ENCODE results near the gene MEOX2. TPM values are rescaled to one million over a fixed set of nuclear protein-coding genes. Genes with fewer than 3 reads are reported as not detected.

The MEOX2 gene
- total RNA-seq, 1 experiment from 2014 or later = not detected

- Histone ChIP-seq H3K56ac (ENCODE audit: insufficient read length, low read depth, low read length) (no peak overlapping the region), H2BK12ac (ENCODE audit: insufficient read length, low read depth, low read length) (no peak overlapping the region), H3K4me1 (ENCODE audit: insufficient read depth, low read length) (no peaks in the 10 kb centered on the region), H4K91ac (ENCODE audit: insufficient read length, low read depth, low read length) (no peak overlapping the region), H3K9me3 (ENCODE audit: control insufficient read depth, low read depth, low read length) (no peaks in the 10 kb centered on the region), H3K9ac (ENCODE audit: extremely low read depth, insufficient read length, low read length) (no peak overlapping the region), H3K23me2 (ENCODE audit: insufficient read length, low read depth, low read length, poor library complexity, severe bottlenecking) (no peaks in the 10 kb centered on the region), H4K5ac (ENCODE audit: insufficient read length, low read depth, low read length) (no peak overlapping the region), H2AFZ (ENCODE audit: low read length) (no peak overlapping the region), H3K79me2 (ENCODE audit: insufficient read depth, low read length) (no peaks in the 10 kb centered on the region), H3K18ac (ENCODE audit: insufficient read length, low read depth, low read length) (no peak overlapping the region), H4K20me1 (ENCODE audit: control insufficient read depth, insufficient read depth, insufficient read length) (no peaks in the 10 kb centered on the region), H2BK5ac (ENCODE audit: insufficient read length, low read length) (no peak overlapping the region), H4K8ac (replicated peaks; ENCODE audit: insufficient read length, low read depth, low read length) (no peak overlapping the region), H3K14ac (ENCODE audit: insufficient read depth, low read length) (no peak overlapping the region), H3K27ac (ENCODE audit: insufficient read length, low read depth, low read length) (no peak overlapping the region), H2BK20ac (ENCODE audit: low read depth, low read length, poor library complexity, severe bottlenecking) (no peak overlapping the region), H3K4me2 (ENCODE audit: insufficient read depth, insufficient read length, low read length) (no peak overlapping the region), H2BK15ac (ENCODE audit: low read depth, low read length) (no peak overlapping the region), H3T11ph (ENCODE audit: low read length) (no peak overlapping the region), H2BK120ac (ENCODE audit: low read depth, low read length, poor library complexity, severe bottlenecking) (no peak overlapping the region), H3K27me3 (ENCODE audit: insufficient read depth, low read length) (no peaks in the 10 kb centered on the region), H3K4ac (ENCODE audit: low read depth, low read length) (no peak overlapping the region), H2AK5ac (ENCODE audit: insufficient read length, low read length) (no peak overlapping the region), H3K79me1 (ENCODE audit: insufficient read depth, low read depth, low read length, poor library complexity, severe bottlenecking) (no peaks in the 10 kb centered on the region), H3K23ac (ENCODE audit: insufficient read length, low read depth, low read length) (no peak overlapping the region)
- H3K4me1 Mint-ChIP-seq = no peaks in the 10 kb centered on the region
- no peak overlapping the region for H3K27ac Mint-ChIP-seq
- DNase-seq = no peak
- no peak for TF ChIP-seq CTCF (conservative IDR thresholded peaks at IDR 0.05)
- no peaks in the 10 kb centered on the region for H3K36me3 Mint-ChIP-seq (ENCODE audit: insufficient read depth in 1 of 3, low read depth in 3 of 3)
- H3K27me3 Mint-ChIP-seq (ENCODE audit: low read depth) = no peaks in the 10 kb centered on the region
- no peak overlapping the region for H3K4me3 Mint-ChIP-seq
- H3K9me3 Mint-ChIP-seq = no peaks in the 10 kb centered on the region
- WGBS (ENCODE audit: extremely low coverage, insufficient read length, low lambda C conversion rate) = no CpG with 5 or more reads among the region's 2 CpGs
Observed at GRCh38 chr7:15621468-15621867, 65.0 kb downstream of the MEOX2 start.
